ENCODE results near the gene BIRC5.

Gene BIRC5

GRCh38 chr17:78225088-78225865 lies 11.2 kb downstream of the BIRC5 start:
- peak; percentile 77 to 79 for DNase-seq

- no peak for DNase-seq
Observed at GRCh38 chr17:78226055-78226758, 12.2 kb downstream of the BIRC5 start.

- DNase-seq = peak in 1 of 2 experiments; percentile 60
Observed at GRCh38 chr17:78226759-78227454, 12.9 kb downstream of the BIRC5 start.

- DNase-seq = peak; percentile 65 to 90
Observed at GRCh38 chr17:78227455-78227916, 13.4 kb downstream of the BIRC5 start.

GRCh38 chr17:78228176-78228575 lies 14.1 kb downstream of the BIRC5 start:
- DNase-seq = no peak

GRCh38 chr17:78230252-78230962 lies 16.4 kb downstream of the BIRC5 start:
- no peak for DNase-seq

- DNase-seq = no peak
Observed at GRCh38 chr17:78230996-78231935, 17.2 kb downstream of the BIRC5 start, which contains the start of gene TMEM235. Gene TMEM235, plus strand, starts transcription at chr17:78231631. Its CDS starts 393 bp downstream, at chr17:78232024.

GRCh38 chr17:78231991-78232858 lies 18.2 kb downstream of the BIRC5 start:
- no peak for DNase-seq

GRCh38 chr17:78232859-78233173 lies 18.8 kb downstream of the BIRC5 start:
- DNase-seq = no peak

GRCh38 chr17:78233678-78234077 lies 19.6 kb downstream of the BIRC5 start:
- no peak for DNase-seq

- no peak for DNase-seq
Observed at GRCh38 chr17:78234261-78234865, 20.3 kb downstream of the BIRC5 start.

- peak; percentile 66 to 69 for DNase-seq
Observed at GRCh38 chr17:78235022-78235421, 21.0 kb downstream of the BIRC5 start.

GRCh38 chr17:78235885-78236284 lies 21.8 kb downstream of the BIRC5 start:
- no peak for DNase-seq

GRCh38 chr17:78236362-78237127 lies 22.5 kb downstream of the BIRC5 start:
- no peak for DNase-seq

GRCh38 chr17:78237401-78238012 lies 23.5 kb downstream of the BIRC5 start:
- peak; percentile 42 to 85 for DNase-seq

GRCh38 chr17:78238823-78239488 lies 24.9 kb downstream of the BIRC5 start:
- no peak for DNase-seq

GRCh38 chr17:78239489-78239931 lies 25.5 kb downstream of the BIRC5 start:
- DNase-seq = no peak

- DNase-seq = no peak
Observed at GRCh38 chr17:78240012-78240655, 26.1 kb downstream of the BIRC5 start.

All from NCI-H446 (cell line).